GM18498 (cell line): ENCODE results near the gene CDC34.
A peak's percentile ranks its signal among the peaks of the same experiment; 100 is the strongest.

Experiments used
- ATAC-seq: cut with Tn5 transposase; IDR thresholded peaks from one replicate; pipeline ENCODE4 v1.9.1; 2021; ENCODE audit warnings: mild to moderate bottlenecking, moderate library complexity; ENCODE audit not compliant: unreplicated experiment

The CDC34 gene

DNA sequence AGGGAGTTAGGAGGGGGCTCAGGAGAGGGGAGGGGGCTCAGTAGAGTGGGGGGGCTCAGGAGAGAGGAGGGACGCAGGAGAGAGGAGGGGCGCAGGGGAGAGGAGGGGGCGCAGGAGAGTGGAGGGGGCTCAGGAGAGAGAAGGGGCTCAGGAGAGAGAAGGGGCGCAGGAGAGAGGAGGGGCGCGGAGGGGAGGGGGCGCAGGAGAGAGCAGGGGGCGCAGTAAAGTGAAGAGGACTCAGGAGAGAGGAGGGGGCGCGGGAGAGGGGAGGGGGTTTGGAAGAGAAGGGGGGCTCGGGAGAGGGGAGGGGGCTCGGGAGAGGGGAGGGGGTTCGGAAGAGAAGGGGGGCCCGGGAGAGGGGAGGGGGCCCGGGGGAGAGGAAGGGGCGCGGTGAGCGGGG lies 34.6 kb upstream of the CDC34 start:
- ATAC-seq = no peak

DNA sequence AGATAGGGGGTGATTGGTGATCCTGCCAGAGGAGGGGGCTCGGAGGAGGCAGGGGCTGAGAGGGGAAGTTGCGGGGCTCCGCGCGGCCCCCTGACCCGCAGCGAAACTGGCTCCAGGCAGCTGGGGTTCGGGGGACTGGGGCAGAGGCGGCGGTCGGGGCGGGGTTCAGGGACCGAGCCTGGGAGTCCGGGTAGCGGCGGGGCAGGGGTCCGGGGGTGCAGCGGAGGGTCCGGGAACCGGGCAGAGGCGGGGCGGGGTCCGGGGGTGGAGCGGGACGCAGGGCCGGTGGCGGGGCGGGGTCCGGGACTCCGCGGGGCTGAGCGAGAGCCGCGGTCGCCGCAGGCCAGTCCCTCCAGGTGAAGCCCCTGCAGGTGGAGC lies 34.1 kb upstream of the CDC34 start:
- no peak for ATAC-seq

- ATAC-seq = no peak
Observed at GRCh38 chr19:497869-498510, 33.6 kb upstream of the CDC34 start.

DNA sequence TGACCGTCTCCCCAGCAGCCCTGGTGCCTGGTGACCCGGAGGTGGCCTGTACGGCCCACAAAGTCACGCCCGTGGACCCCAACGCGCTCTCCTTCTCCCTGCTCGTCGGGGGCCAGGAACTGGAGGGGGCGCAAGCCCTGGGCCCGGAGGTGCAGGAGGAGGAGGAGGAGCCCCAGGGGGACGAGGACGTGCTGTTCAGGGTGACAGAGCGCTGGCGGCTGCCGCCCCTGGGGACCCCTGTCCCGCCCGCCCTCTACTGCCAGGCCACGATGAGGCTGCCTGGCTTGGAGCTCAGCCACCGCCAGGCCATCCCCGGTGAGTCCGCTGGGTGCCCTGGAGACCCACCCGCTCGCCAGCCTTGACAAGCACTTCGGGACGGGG lies 33.1 kb upstream of the CDC34 start:
- no peak for ATAC-seq

- no peak for ATAC-seq
Observed at GRCh38 chr19:498977-499623, 32.5 kb upstream of the CDC34 start.

GRCh38 chr19:501646-502045 lies 29.9 kb upstream of the CDC34 start:
- ATAC-seq = no peak

GRCh38 chr19:504616-505015 lies 26.9 kb upstream of the CDC34 start:
- no peak for ATAC-seq

- peak; percentile 72 for ATAC-seq
Observed at GRCh38 chr19:506404-507285, 24.9 kb upstream of the CDC34 start.

- peak; percentile 67 for ATAC-seq
Observed at GRCh38 chr19:507286-508203, 24.0 kb upstream of the CDC34 start, which contains the start of gene TPGS1. Gene TPGS1 (plus strand): TSS chr19:507497. CDS start chr19:507507, 10 bp downstream.

DNA sequence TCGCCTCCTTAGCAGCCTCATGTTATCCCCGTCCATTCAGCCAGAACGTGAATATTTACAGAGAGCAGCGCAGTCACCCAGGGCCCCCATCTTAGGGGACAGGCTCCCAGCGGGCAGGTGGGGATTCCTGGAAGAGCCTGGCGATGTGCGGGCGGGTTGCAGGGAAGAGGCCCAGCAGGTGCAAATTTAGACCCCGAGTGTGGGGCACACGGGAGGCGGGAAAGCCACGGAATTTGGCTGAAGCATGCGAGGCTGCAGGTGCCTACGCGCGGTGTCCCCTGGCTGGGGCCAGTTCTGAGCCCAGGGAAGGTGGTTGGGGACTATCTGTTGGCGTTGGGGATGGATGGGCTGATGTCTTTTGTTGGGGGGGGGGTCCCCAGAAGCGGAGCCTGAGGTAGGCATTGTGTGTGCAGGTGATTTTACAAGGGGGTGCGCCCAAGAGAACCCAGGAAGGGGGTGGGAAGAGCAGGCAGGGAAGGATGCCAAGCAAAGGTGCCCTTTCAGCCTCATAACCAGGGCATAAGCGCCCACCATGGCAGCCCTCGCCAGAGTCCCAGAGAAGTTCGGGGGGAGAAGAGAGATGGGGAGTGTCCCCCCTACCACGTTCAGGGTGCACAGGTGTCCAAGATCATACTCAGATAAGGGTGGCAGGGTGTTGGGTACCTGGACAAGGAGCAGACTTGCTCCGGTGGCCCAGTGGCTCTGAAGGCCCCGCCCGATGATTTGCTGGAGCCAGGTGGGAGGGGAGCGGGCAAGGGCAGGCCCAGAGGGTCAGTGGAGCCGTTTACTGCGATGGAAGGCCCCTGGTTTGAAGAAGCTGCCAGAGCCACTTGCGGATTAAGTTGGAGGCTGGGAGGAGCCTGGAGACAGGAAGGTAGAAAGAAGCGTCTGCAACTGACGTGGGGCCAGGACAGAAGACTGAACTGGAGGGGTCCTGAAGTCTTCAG lies 23.1 kb upstream of the CDC34 start:
- no peak for ATAC-seq

DNA sequence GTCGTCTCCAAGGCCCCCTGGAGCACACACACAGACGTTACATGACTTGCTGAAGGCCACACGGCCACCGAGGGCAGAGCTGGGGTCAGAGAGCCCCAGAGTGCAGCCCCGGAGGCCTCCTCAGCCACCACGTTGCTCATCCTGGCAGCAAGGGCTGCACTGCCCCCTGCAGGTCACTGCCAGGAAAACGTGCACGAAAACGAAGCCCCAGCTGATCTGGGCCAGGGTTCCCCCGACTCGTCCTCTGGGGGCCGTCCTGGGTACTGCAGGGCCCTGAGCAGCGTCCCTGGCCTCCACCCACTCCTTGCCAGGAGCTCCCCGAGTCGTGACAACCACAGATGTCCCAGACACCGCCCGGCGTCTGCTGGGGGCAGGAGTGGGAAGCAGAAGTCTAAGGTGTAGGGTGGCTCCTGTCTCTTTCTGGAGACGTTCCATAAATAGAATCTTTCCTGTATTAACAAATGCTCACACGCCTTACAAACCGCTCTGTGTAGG lies 20.9 kb upstream of the CDC34 start:
- ATAC-seq = peak; percentile 29

- no peak for ATAC-seq
Observed at GRCh38 chr19:511101-511851, 20.3 kb upstream of the CDC34 start.

DNA sequence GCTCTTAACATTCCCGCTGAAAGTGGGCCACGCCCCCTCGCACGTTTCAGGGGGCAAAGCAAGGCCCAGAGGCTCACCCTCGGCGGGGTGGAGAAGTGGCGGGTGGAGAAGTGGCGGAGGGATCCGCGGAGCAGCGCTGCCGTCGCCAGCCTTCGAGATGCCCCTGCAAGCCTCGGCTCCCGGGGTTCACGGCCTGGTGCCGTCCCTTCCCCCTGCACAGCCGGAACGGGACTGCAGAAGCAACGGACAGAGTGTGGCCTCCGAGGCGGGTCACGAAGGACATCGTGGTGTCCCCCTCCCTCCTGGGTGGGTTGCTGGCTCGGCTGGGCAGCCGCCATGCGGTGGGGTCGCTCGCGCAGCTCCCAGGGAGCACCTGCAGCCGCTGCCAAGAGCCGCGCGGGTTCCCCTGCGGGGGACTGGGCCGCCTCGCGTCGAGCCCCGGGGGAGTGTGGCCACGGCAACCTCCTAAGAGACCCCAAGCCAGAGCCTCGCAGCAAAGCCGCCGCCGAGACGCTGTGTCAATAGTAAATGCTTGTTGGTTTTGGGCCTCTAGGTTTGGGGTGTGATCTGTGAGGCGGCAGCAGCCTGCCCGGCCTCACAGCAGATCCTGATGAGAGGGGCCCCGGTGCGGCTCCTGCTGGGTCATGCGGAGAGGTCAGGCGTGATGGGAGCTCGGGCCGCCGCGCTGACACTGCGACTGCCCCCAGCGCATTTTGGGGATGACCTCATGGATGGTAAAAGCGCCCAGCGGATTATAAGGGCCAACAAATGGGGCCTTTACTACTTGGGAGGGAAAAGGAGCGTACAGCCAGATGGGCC lies 18.8 kb upstream of the CDC34 start:
- no peak for ATAC-seq

- no peak for ATAC-seq
Observed at GRCh38 chr19:513368-514165, 18.0 kb upstream of the CDC34 start.

DNA sequence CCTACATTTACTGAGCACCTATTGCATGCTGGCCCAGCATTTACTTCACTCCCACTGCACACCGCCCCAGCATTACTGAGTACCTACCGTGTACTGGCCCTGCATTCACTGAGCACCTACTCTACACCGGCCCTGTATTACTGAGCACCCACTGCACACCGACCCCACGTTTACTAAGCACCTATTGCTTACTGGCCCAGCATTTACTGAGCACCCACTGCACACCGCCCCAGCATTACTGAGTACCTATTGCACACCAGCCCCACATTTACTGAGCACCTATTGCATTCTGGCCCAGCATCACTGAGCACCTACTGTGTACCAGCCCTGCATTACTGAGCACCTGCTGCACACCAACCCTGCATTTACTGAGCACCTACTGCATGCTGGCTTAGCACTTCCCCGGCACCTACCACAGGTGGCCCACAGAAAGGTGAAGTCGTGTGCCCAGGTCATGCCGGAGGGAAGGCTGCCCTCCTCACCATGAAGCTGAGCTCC lies 17.3 kb upstream of the CDC34 start:
- no peak for ATAC-seq

DNA sequence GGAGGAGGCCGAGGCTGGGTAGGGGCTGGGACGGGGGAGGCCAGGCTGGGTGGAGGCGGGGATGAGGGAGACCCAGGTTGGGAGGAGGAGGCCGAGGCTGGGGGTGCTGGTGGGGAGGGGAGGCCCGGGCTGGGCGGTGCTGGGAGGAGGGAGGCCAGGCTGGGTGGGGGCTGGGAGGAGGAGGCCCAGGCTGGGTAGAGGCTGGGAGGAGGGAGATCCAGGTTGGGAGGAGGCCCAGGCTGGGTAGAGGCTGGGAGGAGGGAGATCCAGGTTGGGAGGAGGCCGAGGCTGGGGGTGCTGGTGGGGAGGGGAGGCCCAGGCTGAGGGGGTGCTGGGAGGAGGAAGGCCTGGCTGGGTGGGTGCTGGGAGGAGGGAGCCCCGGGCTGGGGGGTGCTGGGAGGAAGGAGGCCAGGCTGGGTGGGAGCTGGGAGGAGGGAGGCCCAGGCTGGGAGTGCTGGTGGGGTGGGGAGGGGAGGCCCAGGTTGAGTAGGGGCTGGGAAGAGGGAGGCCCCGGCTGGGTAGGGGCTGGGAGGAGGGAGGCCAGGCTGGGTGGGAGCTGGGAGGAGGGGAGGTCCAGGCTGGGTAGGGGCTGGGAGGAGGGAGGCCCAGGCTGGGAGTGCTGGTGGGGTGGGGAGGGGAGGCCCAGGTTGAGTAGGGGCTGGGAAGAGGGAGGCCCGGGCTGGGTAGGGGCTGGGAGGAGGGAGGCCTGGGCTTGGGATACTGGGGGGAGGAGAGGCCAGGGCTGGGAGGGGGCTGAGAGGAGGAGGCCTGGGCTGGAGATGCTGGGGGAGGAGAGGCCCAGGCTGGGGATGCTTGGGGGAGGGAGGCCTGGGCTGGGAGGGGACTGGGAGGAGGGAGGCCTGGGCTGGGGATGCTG lies 13.6 kb upstream of the CDC34 start:
- ATAC-seq = no peak
